ENCODE results near the gene LPP.

DNA sequence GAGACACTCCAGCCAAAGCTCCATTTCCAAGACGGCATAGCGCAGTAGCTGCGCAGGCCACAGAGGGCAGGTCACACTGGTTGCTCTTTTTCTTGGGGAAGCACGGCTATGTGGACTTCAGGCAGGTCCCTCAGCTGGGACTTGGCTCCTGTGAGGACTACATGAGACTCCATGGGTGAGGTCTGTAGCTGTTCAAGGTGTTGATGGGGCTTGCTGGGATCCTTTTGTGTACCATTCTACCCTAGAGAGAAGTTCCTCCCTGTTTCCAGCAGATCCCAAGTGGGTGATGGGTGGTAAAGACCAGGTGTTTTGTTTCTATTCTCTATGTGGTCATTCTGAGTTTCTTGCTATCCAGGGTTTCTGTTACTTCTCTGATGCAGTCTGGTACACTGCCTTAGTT is 183.3 kb downstream of the LPP start:
- TF ChIP-seq, protein P1, sequence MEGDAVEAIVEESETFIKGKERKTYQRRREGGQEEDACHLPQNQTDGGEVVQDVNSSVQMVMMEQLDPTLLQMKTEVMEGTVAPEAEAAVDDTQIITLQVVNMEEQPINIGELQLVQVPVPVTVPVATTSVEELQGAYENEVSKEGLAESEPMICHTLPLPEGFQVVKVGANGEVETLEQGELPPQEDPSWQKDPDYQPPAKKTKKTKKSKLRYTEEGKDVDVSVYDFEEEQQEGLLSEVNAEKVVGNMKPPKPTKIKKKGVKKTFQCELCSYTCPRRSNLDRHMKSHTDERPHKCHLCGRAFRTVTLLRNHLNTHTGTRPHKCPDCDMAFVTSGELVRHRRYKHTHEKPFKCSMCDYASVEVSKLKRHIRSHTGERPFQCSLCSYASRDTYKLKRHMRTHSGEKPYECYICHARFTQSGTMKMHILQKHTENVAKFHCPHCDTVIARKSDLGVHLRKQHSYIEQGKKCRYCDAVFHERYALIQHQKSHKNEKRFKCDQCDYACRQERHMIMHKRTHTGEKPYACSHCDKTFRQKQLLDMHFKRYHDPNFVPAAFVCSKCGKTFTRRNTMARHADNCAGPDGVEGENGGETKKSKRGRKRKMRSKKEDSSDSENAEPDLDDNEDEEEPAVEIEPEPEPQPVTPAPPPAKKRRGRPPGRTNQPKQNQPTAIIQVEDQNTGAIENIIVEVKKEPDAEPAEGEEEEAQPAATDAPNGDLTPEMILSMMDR (IDR thresholded peaks at IDR 0.05) = no peak
- TF ChIP-seq POLR2A (IDR thresholded peaks at IDR 0.05) = no peak

Data from right lobe of liver (tissue), 4 donors.